D721Med (cell line): ENCODE results near the gene RPL31.

ENCODE experiments used
- DNase-seq: peaks from one replicate; pipeline ENCODE4 v3.0.0; 2011; ENCODE audit warnings: low spot score; ENCODE audit not compliant: insufficient read length
- FAIRE-seq: peaks from 2 replicates; lab custom pipeline; 2011; peaks lifted over from hg19 to GRCh38; lab: Jason Lieb, UNC
- CTCF ChIP-seq: IDR thresholded peaks from 2 replicates; pipeline ENCODE4 v1.5.1; 2012; ENCODE audit warnings: mild to moderate bottlenecking, control low read depth; ENCODE audit not compliant: insufficient read depth; ENCODE audit errors: missing control alignments

Gene RPL31

GRCh38 chr2:101032084-101032776 lies 30.1 kb downstream of the RPL31 start:
- FAIRE-seq (no peak), DNase-seq (no peak)
- TF ChIP-seq CTCF, result no peak

- FAIRE-seq, result no peak
- peak; percentile 46 for TF ChIP-seq CTCF
- no peak for DNase-seq
Measured at GRCh38 chr2:101036562-101036961, 34.5 kb downstream of the RPL31 start.

GRCh38 chr2:101037161-101037755 lies 35.2 kb downstream of the RPL31 start:
- DNase-seq, result no peak
- TF ChIP-seq CTCF, result no peak
- FAIRE-seq, result no peak

- no peak for DNase-seq
- FAIRE-seq, result no peak
- TF ChIP-seq CTCF, result peak; percentile 46
Measured at GRCh38 chr2:101038455-101039255, 36.6 kb downstream of the RPL31 start.

GRCh38 chr2:101040072-101040471 lies 38.0 kb downstream of the RPL31 start:
- no peak for DNase-seq
- no peak for FAIRE-seq
- no peak for TF ChIP-seq CTCF

- no peak for TF ChIP-seq CTCF
- FAIRE-seq (no peak), DNase-seq (no peak)
Measured at GRCh38 chr2:101040761-101041160, 38.7 kb downstream of the RPL31 start.
